Measurements from ENCODE around the gene OXA1L. TPM values are rescaled to one million over a fixed set of nuclear protein-coding genes. Genes with fewer than 3 reads are reported as not detected.

The OXA1L gene
- total and polyA plus RNA-seq, 3 experiments from 2014 or later: 57.3 to 128 (median 126) TPM

DNA sequence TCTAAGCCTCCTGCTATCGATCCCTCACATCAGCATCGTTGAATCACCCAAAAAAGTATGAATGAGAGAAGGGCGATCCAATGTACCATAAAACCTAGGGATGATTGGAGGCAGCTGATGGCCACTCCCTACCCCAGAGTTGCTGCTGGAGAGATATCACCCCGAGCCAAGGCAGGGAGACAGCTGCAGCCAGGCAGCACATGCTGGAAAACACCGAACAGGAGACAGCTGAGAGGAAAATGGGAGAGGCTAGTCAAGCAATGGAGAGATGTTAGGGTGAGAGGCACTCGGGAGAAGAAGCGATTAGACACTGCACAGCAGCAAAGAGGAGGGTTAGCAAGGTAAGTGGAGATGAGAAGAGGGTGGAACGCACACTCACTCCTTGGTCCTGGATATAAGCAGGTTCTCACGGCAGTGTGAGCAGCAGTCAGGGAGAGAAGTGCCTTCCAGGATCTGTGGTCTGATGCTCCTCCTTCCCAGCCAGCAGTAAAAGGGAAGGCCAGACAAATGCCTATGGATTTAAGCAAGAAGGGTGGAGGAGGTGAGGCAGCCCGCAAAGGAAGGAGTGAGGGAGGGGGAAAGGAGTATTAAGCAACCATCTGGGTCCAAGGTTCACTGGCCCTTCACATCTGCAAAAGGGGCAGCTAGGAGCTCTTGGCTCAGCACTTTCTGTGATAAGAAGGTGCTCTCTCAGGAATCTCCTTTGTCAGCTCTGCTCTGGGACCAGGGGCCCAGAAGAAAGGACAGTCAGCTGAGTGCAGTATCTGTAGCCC lies 48.6 kb downstream of the OXA1L start, which contains the start of gene SLC7A7:
Gene SLC7A7, minus strand, starts transcription at position 495 of the 773 bp plus-strand sequence. CDS start 2,037 bp downstream, outside the sequence.
- Histone ChIP-seq H3K4me3 (ENCODE audit: low read length) (no peak within 1 kb of the TSS), H3K27me3 (ENCODE audit: insufficient read depth, low read length, poor library complexity, severe bottlenecking) (no peaks in the 10 kb centered on the region), H3K9me3 (ENCODE audit: low read length) (no peaks in the 10 kb centered on the region), H3K4me1 (ENCODE audit: insufficient read depth, low read length) (peaks cover 7% of the 10 kb centered on the region), H3K36me3 (ENCODE audit: insufficient read depth, low read length) (no peaks in the 10 kb centered on the region), H3K27ac (ENCODE audit: low read depth, low read length) (no peak within 1 kb of the TSS)
- POLR2A ChIA-PET: interaction anchor here (0.7 kb wide), 1 partner anchor 85 kb away, joined by 3 read pairs; no protein-coding TSS in a partner anchor
- no peaks in the 10 kb centered on the region for H3K9me3 Mint-ChIP-seq
- CTCF ChIA-PET: no interaction called here
- no peak for DNase-seq
- no peak within 1 kb of the TSS for H3K4me3 Mint-ChIP-seq
- peaks cover 0 to 5% (median 0%) of the 10 kb centered on the region in 3 donors for H3K4me1 Mint-ChIP-seq
- H3K27me3 Mint-ChIP-seq: peaks cover 13% of the 10 kb centered on the region in 2 donors
- no peaks in the 10 kb centered on the region for H3K36me3 Mint-ChIP-seq
- H3K27ac Mint-ChIP-seq: peak within 1 kb of the TSS in 1 of 8 donors; percentile 70

- no peak overlapping the region for H3K4me3 Mint-ChIP-seq
- Histone ChIP-seq H3K4me1 (ENCODE audit: insufficient read depth, low read length) (peaks cover 19% of the 10 kb centered on the region), H3K27me3 (ENCODE audit: insufficient read depth, low read length, poor library complexity, severe bottlenecking) (no peaks in the 10 kb centered on the region), H3K9me3 (ENCODE audit: low read length) (no peaks in the 10 kb centered on the region), H3K36me3 (ENCODE audit: insufficient read depth, low read length) (no peaks in the 10 kb centered on the region), H3K27ac (ENCODE audit: low read depth, low read length) (no peak overlapping the region), H3K4me3 (ENCODE audit: low read length) (no peak overlapping the region)
- H3K27ac Mint-ChIP-seq: peak overlapping the region in 2 of 8 donors; percentile 50 to 70
- peaks cover 27 to 32% of the 10 kb centered on the region in 2 donors for H3K27me3 Mint-ChIP-seq
- no peaks in the 10 kb centered on the region for H3K36me3 Mint-ChIP-seq
- ChIA-PET CTCF (interaction anchor here (0.6 to 7.2 kb wide), 6 partner anchors 33 to 1041 kb away, joined by 3 to 149 read pairs (median 3); partner anchors contain the start of gene AJUBA), POLR2A (interaction anchor here (0.7 kb wide), 1 partner anchor 10 kb away, joined by 3 read pairs; the partner anchor contains the start of gene MRPL52)
- no peaks in the 10 kb centered on the region for H3K9me3 Mint-ChIP-seq
- DNase-seq: no peak
- peaks cover 6 to 13% (median 7%) of the 10 kb centered on the region in 3 donors for H3K4me1 Mint-ChIP-seq
Measured at GRCh38 chr14:22819151-22819988, 52.9 kb downstream of the OXA1L start.

DNA sequence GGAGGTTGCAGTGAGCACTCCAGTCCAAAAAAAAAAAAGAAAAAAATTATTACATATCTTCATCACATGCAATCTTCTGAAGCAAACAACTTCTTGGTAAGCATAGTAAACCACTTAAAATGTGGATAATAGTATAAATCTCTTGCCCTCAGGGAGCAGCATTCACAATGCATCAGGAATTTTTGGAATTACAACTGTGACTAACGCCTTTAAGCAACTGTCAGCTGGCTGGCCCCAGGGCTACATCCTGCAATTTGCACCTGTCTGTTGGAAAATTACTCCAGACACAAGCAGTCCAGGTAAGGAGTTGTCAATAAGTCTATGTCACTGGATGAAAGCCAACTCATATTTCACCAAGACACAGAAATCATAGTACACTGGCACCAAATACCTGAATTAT lies 54.2 kb downstream of the OXA1L start:
- H3K27ac ChIP-seq (ENCODE audit: low read depth, low read length): no peak overlapping the region
- no peaks in the 10 kb centered on the region for H3K36me3 Mint-ChIP-seq
- no peak overlapping the region for H3K4me3 ChIP-seq (ENCODE audit: low read length)
- peaks cover 34 to 38% of the 10 kb centered on the region in 2 donors for H3K27me3 Mint-ChIP-seq
- H3K9me3 ChIP-seq (ENCODE audit: low read length): no peaks in the 10 kb centered on the region
- H3K9me3 Mint-ChIP-seq: no peaks in the 10 kb centered on the region
- H3K27me3 ChIP-seq (ENCODE audit: insufficient read depth, low read length, poor library complexity, severe bottlenecking): no peaks in the 10 kb centered on the region
- no peaks in the 10 kb centered on the region for H3K36me3 ChIP-seq (ENCODE audit: insufficient read depth, low read length)
- peaks cover 8 to 13% (median 12%) of the 10 kb centered on the region in 3 donors for H3K4me1 Mint-ChIP-seq
- ChIA-PET CTCF (interaction anchor here (4.8 to 7.2 kb wide), 3 partner anchors 31 to 250 kb away, joined by 42 to 149 read pairs (median 70); no protein-coding TSS in a partner anchor), POLR2A (no interaction called here)
- H3K4me3 Mint-ChIP-seq: no peak overlapping the region
- no peak for DNase-seq
- H3K27ac Mint-ChIP-seq: no peak overlapping the region
- H3K4me1 ChIP-seq (ENCODE audit: insufficient read depth, low read length): peaks cover 21% of the 10 kb centered on the region

GRCh38 chr14:22821193-22822015 lies 54.9 kb downstream of the OXA1L start:
- Mint-ChIP-seq H3K9me3 (no peaks in the 10 kb centered on the region), H3K4me1 (peaks cover 8 to 12% (median 9%) of the 10 kb centered on the region in 3 donors), H3K4me3 (peak overlapping the region in 1 of 7 donors; percentile 57), H3K36me3 (no peaks in the 10 kb centered on the region), H3K27ac (no peak overlapping the region), H3K27me3 (peaks cover 34 to 40% of the 10 kb centered on the region in 2 donors)
- CTCF ChIA-PET: interaction anchor here (1.1 to 7.2 kb wide), 5 partner anchors 18 to 250 kb away, joined by 3 to 149 read pairs (median 42); no protein-coding TSS in a partner anchor
- Histone ChIP-seq H3K4me3 (ENCODE audit: low read length) (no peak overlapping the region), H3K27me3 (ENCODE audit: insufficient read depth, low read length, poor library complexity, severe bottlenecking) (no peaks in the 10 kb centered on the region), H3K27ac (ENCODE audit: low read depth, low read length) (no peak overlapping the region), H3K36me3 (ENCODE audit: insufficient read depth, low read length) (no peaks in the 10 kb centered on the region), H3K4me1 (ENCODE audit: insufficient read depth, low read length) (peaks cover 19% of the 10 kb centered on the region), H3K9me3 (ENCODE audit: low read length) (no peaks in the 10 kb centered on the region)
- DNase-seq: no peak
- POLR2A ChIA-PET: no interaction called here

DNA sequence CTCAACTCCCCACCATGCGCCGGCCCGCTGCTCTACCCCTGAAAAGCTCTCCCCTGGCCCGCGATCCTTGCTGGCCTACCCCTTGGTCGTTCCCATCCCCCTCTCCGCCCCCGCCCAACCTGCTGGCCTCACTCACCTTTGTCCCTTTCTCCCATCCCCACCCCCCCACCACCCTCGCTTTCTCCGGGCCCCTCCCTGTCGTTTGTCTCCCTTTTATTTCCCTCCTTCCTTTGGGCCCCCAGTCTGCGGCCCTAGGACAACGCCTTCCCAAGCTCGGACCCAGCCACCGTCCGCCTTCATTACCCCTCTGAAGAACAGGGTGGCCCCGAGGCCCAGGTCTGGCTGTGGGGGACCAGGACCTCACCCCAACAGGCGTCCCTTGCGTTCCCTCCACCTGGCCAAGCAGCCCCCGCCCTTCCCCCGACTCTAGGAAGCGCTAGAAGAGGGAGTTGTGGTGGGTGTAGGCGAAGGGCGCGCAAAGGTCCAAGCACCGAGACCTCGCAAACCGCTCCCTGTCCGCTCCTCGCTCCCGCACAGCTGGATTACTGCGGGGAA lies 55.6 kb downstream of the OXA1L start:
- POLR2A ChIA-PET: interaction anchor here (1.3 to 1.9 kb wide), 2 partner anchors 36 to 252 kb away, joined by 5 to 6 read pairs; no protein-coding TSS in a partner anchor
- Histone ChIP-seq H3K27me3 (ENCODE audit: insufficient read depth, low read length, poor library complexity, severe bottlenecking) (no peaks in the 10 kb centered on the region), H3K9me3 (ENCODE audit: low read length) (no peaks in the 10 kb centered on the region), H3K36me3 (ENCODE audit: insufficient read depth, low read length) (no peaks in the 10 kb centered on the region), H3K4me3 (ENCODE audit: low read length) (no peak overlapping the region), H3K4me1 (ENCODE audit: insufficient read depth, low read length) (peaks cover 19% of the 10 kb centered on the region), H3K27ac (ENCODE audit: low read depth, low read length) (no peak overlapping the region)
- H3K9me3 Mint-ChIP-seq: no peaks in the 10 kb centered on the region
- CTCF ChIA-PET: interaction anchor here (0.8 to 7.2 kb wide), 26 partner anchors 9 to 264 kb away, joined by 3 to 149 read pairs (median 7); partner anchors contain the start of genes AJUBA, OXA1L and PRMT5
- H3K27ac Mint-ChIP-seq: no peak overlapping the region
- H3K4me3 Mint-ChIP-seq: peak overlapping the region in 4 of 7 donors; percentile 65 to 72 (median 66)
- H3K36me3 Mint-ChIP-seq: no peaks in the 10 kb centered on the region
- H3K27me3 Mint-ChIP-seq: peaks cover 35 to 41% of the 10 kb centered on the region in 2 donors
- DNase-seq: no peak
- H3K4me1 Mint-ChIP-seq: peaks cover 8 to 12% (median 9%) of the 10 kb centered on the region in 3 donors

Other genes with a start within 250 kb of the OXA1L start
- gene DAD1, start 177.5 kb upstream of the OXA1L start, total RNA-seq: 100 to 1,000 TPM; 329 to 353 TPM
- 622 TPM for gene DAD1, start 177.5 kb upstream of the OXA1L start, polyA plus RNA-seq
- 10 to 100 TPM in 1 of 2 experiments, 1 to 10 TPM in 1; 8.4 to 11.4 TPM for gene ABHD4, start 168.4 kb upstream of the OXA1L start, total RNA-seq
- 13.7 TPM for gene ABHD4, start 168.4 kb upstream of the OXA1L start, polyA plus RNA-seq
- gene OR6J1, start 122.3 kb upstream of the OXA1L start, total RNA-seq: not detected
- gene OR6J1, start 122.3 kb upstream of the OXA1L start, polyA plus RNA-seq: not detected
- gene SLC7A7, start 48.7 kb downstream of the OXA1L start, total RNA-seq: under 1 TPM; 0.70 to 0.75 TPM
- not detected for gene SLC7A7, start 48.7 kb downstream of the OXA1L start, polyA plus RNA-seq
- gene MRPL52, start 63.2 kb downstream of the OXA1L start, total RNA-seq: 100 to 1,000 TPM; 181 to 185 TPM
- 139 TPM for gene MRPL52, start 63.2 kb downstream of the OXA1L start, polyA plus RNA-seq
- 1 to 10 TPM; 1.4 to 1.7 TPM for gene MMP14, start 69.9 kb downstream of the OXA1L start, total RNA-seq
- not detected for gene MMP14, start 69.9 kb downstream of the OXA1L start, polyA plus RNA-seq
- gene LRP10, start 105.1 kb downstream of the OXA1L start, total RNA-seq: 10 to 100 TPM; 33.4 to 38.1 TPM
- gene LRP10, start 105.1 kb downstream of the OXA1L start, polyA plus RNA-seq: 105 TPM
- gene REM2, start 116.5 kb downstream of the OXA1L start, total RNA-seq: under 1 TPM; 0.33 TPM
- gene REM2, start 116.5 kb downstream of the OXA1L start, polyA plus RNA-seq: 1.0 TPM
- gene RBM23, start 152.5 kb downstream of the OXA1L start, total RNA-seq: 10 to 100 TPM; 83.6 to 88.8 TPM
- gene RBM23, start 152.5 kb downstream of the OXA1L start, polyA plus RNA-seq: 50.3 TPM
- gene PRMT5, start 162.7 kb downstream of the OXA1L start, total RNA-seq: 100 to 1,000 TPM; 191 to 200 TPM
- 41.3 TPM for gene PRMT5, start 162.7 kb downstream of the OXA1L start, polyA plus RNA-seq
- gene HAUS4, start 190.4 kb downstream of the OXA1L start, total RNA-seq: 10 to 100 TPM; 43.3 to 48.3 TPM
- gene HAUS4, start 190.4 kb downstream of the OXA1L start, polyA plus RNA-seq: 24.6 TPM
- gene AJUBA, start 215.9 kb downstream of the OXA1L start, total RNA-seq: 1 to 10 TPM in 1 of 2 experiments, under 1 TPM in 1; 0.90 to 1.2 TPM
- gene AJUBA, start 215.9 kb downstream of the OXA1L start, polyA plus RNA-seq: 0.64 TPM
- 1 to 10 TPM; 7.5 to 8.3 TPM for gene C14orf93, start 243.5 kb downstream of the OXA1L start, total RNA-seq
- gene C14orf93, start 243.5 kb downstream of the OXA1L start, polyA plus RNA-seq: 5.8 TPM

Measured in CD8-positive, alpha-beta memory T cell (primary cell).